Naive thymus-derived CD8-positive, alpha-beta T cell (primary cell): ENCODE data around the gene ARHGEF7. TPM values are rescaled to one million over a fixed set of nuclear protein-coding genes. Genes with fewer than 3 reads are reported as not detected.

Experiments
- ATAC-seq, 2 donors: fragments of 150-1000 bp; cut with Tn5 transposase in 1 of 2; sonication (Bioruptor Pico), chemical (Tn5 transposase) in 1 of 2; 1 replicate in 1 of 2; 2 replicates in 1 of 2; pipeline ENCODE4 v1.10.0; 2021; ENCODE audit warnings: mild to moderate bottlenecking in 2 of 2, moderate library complexity in 2 of 2
- POLR2A ChIA-PET: fragments of 350-600 bp; sonication (Branson Sonifier 250); formaldehyde crosslinking; loops from one replicate; lab custom pipeline; 2021; ENCODE audit warnings: antibody characterized with exemption; lab: Charles Lee
- DNase-seq, 10 donors: peaks; one replicate each; pipeline versions ENCODE4 v3.0.0 to v3.0.0-alpha.2; 2020 to 2022
- H3K27ac Mint-ChIP-seq, 10 donors: one replicate each; pipeline ENCODE4 v1.8.0; 2020 to 2022; ENCODE audit warnings: mild to moderate bottlenecking in 10 of 10, mixed read lengths in 10 of 10, moderate library complexity in 4 of 10, inconsistent platforms in 1 of 10
- H3K27me3 Mint-ChIP-seq, 5 donors: one replicate each; pipeline ENCODE4 v1.8.0; 2021 to 2022; ENCODE audit warnings: mixed read lengths in 5 of 5
- H3K36me3 Mint-ChIP-seq, 3 donors: one replicate each; pipeline ENCODE4 v1.8.0; 2020 to 2022; ENCODE audit warnings: mixed read lengths in 3 of 3, mild to moderate bottlenecking in 2 of 3, inconsistent platforms in 1 of 3
- H3K4me1 Mint-ChIP-seq, 4 donors: one replicate each; pipeline ENCODE4 v1.8.0; 2021 to 2022; ENCODE audit warnings: mixed read lengths in 4 of 4
- H3K4me3 Mint-ChIP-seq, 10 donors: one replicate each; pipeline ENCODE4 v1.8.0; 2020 to 2022; ENCODE audit warnings: mild to moderate bottlenecking in 10 of 10, mixed read lengths in 10 of 10, moderate library complexity in 6 of 10, inconsistent platforms in 1 of 10
- H3K9me3 Mint-ChIP-seq, 9 donors: one replicate each; pipeline ENCODE4 v1.8.0; 2020 to 2022; ENCODE audit warnings: mixed read lengths in 9 of 9, mild to moderate bottlenecking in 3 of 9, inconsistent platforms in 1 of 9, moderate library complexity in 1 of 9
- polyA plus RNA-seq, 3 donors: library from polyadenylated mRNA; unstranded; fragments of 300-500 nt; fragmentation: Illumina TruSeq; gene quantifications; one replicate each; pipeline ENCODE4 v1.2.3, GENCODE V29; 2021
- total RNA-seq, 8 experiments: library from RNA in 2 of 8; stranded (reverse) in 2 of 8; gene quantifications; one replicate each; pipeline ENCODE4 v1.2.3 and lab custom pipeline; 2021 to 2026

Gene ARHGEF7
- total and polyA plus RNA-seq, 5 experiments from 2014 or later = 6.2 to 93.0 (median 13.2) TPM

DNA sequence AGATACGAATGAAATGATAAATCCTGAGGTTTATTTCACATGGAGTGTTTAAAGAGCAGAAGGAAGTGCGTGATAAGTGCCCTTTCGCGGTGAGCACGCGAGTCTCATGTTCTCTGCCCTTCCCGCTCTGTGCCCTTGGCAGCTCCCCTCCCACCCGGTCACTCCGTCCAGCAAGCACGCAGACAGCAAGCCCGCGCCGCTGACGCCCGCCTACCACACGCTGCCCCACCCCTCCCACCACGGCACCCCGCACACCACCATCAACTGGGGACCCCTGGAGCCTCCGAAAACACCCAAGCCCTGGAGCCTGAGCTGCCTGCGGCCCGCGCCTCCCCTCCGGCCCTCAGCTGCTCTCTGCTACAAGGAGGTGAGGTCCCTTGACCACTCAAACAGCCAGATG, 167.9 kb downstream of the ARHGEF7 start:
- ATAC-seq (no peak), DNase-seq (no peak)
- no peak overlapping the region for H3K4me3 Mint-ChIP-seq
- no peak overlapping the region for H3K27ac Mint-ChIP-seq
- H3K4me1 Mint-ChIP-seq = peaks cover 0 to 2% (median 0%) of the 10 kb centered on the region in 4 donors
- peaks cover 11 to 100% (median 26%) of the 10 kb centered on the region in 3 donors for H3K36me3 Mint-ChIP-seq
- no peaks in the 10 kb centered on the region for H3K27me3 Mint-ChIP-seq
- POLR2A ChIA-PET = no interaction called here
- no peaks in the 10 kb centered on the region for H3K9me3 Mint-ChIP-seq

DNA sequence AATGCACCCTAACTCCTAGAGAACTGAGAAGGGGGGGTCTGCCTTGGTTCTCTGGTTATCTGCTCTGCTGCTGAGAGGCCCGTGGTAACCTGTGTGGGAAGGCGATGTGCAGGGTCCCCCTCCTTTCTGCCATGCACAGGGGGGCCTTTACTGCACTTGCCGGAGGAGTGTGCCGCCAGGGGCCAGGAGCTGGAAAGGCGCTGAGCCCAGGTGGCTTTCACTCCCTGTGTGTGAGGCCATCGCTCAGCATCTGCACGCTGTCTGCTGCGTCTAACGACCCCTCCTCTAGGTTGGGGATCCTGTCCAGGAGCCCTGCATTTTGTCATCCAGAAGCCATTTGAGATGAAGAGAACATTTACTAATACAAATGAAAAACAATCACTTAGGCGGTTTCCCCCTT, 168.3 kb downstream of the ARHGEF7 start:
- H3K27me3 Mint-ChIP-seq = no peaks in the 10 kb centered on the region
- H3K36me3 Mint-ChIP-seq = peaks cover 11 to 98% (median 26%) of the 10 kb centered on the region in 3 donors
- POLR2A ChIA-PET = no interaction called here
- H3K4me3 Mint-ChIP-seq = no peak overlapping the region
- H3K9me3 Mint-ChIP-seq = no peaks in the 10 kb centered on the region
- H3K27ac Mint-ChIP-seq = peak overlapping the region in 2 of 10 donors; percentile 4 to 6
- no peak for ATAC-seq
- peaks cover 0 to 2% (median 0%) of the 10 kb centered on the region in 4 donors for H3K4me1 Mint-ChIP-seq
- no peak for DNase-seq

DNA sequence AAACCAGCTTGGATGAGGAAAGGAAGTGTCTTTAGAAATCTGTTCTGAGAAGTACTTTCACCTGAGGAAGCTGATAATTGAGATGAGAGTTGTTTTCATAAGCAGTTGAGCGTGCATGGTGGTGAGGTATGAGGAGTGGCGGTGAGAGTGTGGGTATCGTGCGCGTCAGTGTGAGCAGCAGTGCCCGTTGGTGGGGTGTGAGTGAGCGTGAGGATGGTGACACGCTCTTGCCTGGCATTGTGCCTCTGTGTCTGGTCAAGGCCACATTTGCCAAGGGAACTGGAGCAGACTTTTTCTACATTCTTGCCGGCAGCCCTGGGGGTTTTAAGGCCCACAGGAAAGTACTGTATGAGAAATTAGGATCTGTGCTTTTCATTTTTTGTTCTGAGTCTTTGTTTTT, 168.9 kb downstream of the ARHGEF7 start:
- peak overlapping the region in 1 of 10 donors; percentile 6 for H3K27ac Mint-ChIP-seq
- no peaks in the 10 kb centered on the region for H3K9me3 Mint-ChIP-seq
- POLR2A ChIA-PET = no interaction called here
- H3K36me3 Mint-ChIP-seq = peaks cover 11 to 95% (median 26%) of the 10 kb centered on the region in 3 donors
- ATAC-seq (no peak), DNase-seq (no peak)
- no peak overlapping the region for H3K4me3 Mint-ChIP-seq
- H3K4me1 Mint-ChIP-seq = peaks cover 0 to 2% (median 0%) of the 10 kb centered on the region in 4 donors
- H3K27me3 Mint-ChIP-seq = no peaks in the 10 kb centered on the region

DNA sequence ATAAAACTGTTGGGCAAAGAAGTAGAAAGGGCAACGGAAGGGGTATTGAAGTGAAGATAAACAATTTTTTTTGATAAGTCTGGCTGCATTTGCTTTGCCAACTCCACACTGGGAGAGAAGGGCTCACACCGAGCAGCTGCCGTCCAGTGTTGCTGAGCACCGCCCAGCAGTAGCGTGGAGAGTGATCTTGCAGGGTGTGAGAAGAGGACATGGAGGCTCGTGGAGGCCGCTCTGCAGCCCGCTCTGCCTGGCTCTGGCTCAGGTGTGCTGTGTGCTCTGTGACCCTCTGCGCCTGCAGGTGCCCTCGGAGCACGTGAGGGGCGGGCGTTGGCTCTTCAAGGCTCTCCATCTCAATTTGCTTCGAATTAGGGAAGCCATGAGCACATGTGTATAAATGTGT, 169.5 kb downstream of the ARHGEF7 start:
- no peak for ATAC-seq
- Mint-ChIP-seq H3K4me3 (no peak overlapping the region), H3K27me3 (no peaks in the 10 kb centered on the region), H3K27ac (peak overlapping the region in 1 of 10 donors; percentile 1), H3K36me3 (peaks cover 11 to 95% (median 31%) of the 10 kb centered on the region in 3 donors), H3K9me3 (no peaks in the 10 kb centered on the region), H3K4me1 (peaks cover 0 to 2% (median 0%) of the 10 kb centered on the region in 4 donors)
- DNase-seq = no peak
- POLR2A ChIA-PET = no interaction called here

DNA sequence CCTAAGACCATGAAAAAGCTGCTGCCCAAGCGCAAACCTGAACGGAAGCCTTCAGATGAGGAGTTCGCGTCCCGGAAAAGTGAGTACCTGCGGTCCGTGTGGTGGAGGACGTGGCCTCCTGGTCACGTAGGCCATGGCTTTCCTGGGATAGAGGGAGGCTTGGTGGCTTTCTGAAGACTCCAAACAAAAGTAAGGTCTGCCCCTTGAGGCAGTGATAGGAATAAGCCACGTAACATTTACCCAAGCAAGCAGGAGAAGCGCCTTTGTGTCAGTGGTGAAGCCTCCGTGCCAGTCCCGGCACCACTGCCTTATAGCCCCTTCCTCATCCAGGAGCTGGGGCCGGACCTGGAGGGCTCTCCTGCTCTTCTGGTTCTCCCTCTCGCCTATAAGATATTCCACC, 171.1 kb downstream of the ARHGEF7 start:
- Mint-ChIP-seq H3K4me3 (no peak overlapping the region), H3K27ac (no peak overlapping the region), H3K9me3 (no peaks in the 10 kb centered on the region), H3K4me1 (peaks cover 0 to 2% (median 0%) of the 10 kb centered on the region in 4 donors), H3K27me3 (no peaks in the 10 kb centered on the region), H3K36me3 (peaks cover 11 to 93% (median 36%) of the 10 kb centered on the region in 3 donors)
- no peak for ATAC-seq
- DNase-seq = no peak
- POLR2A ChIA-PET = no interaction called here

DNA sequence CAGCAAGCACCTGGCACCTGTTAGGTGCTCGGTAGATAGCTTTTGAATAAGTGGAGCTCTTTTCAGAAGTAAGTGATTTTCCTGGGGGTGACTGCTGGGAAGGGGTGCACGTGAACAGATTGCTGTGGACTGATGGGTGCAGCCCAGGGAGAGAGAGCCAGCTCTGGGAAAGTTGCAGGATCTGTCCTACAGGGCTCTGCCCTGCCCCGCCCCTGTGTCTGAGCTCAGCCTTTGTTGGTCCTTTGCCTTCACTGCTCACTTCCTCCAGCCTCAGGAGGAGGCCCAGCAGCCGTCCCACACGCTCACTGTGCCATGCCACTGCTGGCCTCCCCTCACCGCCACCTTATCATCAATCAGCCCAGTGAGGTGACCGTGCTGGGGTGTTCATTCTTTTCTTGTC, 171.6 kb downstream of the ARHGEF7 start:
- Mint-ChIP-seq H3K9me3 (no peaks in the 10 kb centered on the region), H3K4me3 (no peak overlapping the region), H3K36me3 (peaks cover 11 to 92% (median 32%) of the 10 kb centered on the region in 3 donors), H3K27ac (peak overlapping the region in 3 of 10 donors; percentile 27 to 80 (median 27)), H3K27me3 (no peaks in the 10 kb centered on the region), H3K4me1 (peaks cover 0 to 2% (median 0%) of the 10 kb centered on the region in 4 donors)
- POLR2A ChIA-PET = no interaction called here
- DNase-seq (no peak), ATAC-seq (no peak)

DNA sequence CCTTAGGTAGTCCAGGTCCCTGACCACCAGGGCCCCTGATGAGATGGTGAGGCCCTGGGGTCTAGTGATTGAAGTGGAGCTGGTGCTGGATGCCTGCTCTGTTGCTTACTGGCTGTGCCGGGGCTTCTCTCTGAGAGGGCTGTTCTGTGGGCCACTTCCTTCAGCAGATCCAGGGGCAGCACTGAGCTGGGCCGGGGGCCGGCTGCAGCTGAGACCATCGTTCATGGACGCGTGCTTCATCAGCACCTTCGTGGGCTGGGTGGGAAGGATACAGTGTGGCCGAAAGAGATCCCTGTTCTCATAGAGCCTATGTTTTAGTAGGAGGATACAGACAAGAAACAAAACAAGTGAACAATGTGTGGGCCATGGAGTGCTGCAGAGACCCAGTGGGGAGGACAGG, 172.1 kb downstream of the ARHGEF7 start:
- ATAC-seq (no peak), DNase-seq (no peak)
- Mint-ChIP-seq H3K27me3 (no peaks in the 10 kb centered on the region), H3K4me3 (no peak overlapping the region), H3K9me3 (no peaks in the 10 kb centered on the region), H3K4me1 (peaks cover 0 to 2% (median 0%) of the 10 kb centered on the region in 4 donors), H3K36me3 (peaks cover 15 to 92% (median 34%) of the 10 kb centered on the region in 3 donors), H3K27ac (peak overlapping the region in 2 of 10 donors; percentile 74 to 80)
- POLR2A ChIA-PET = no interaction called here

DNA sequence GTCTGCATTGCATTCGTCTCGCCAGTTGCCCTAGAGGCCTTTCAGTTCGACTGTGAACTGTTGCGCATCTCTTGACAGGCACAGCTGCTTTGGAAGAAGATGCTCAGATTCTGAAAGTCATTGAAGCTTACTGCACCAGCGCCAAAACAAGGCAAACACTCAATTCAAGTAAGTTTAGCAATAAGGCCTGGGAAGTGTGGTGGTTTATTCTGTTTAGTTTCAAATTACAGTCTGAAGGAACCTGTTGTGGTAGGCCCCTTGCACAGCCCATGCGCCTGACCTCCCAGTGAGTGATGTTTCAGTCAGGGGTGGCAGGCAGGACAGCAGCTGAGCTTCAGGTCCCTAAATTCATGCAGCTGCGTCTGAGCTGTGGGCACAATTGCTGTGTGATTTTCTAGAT, 173.2 kb downstream of the ARHGEF7 start:
- Mint-ChIP-seq H3K36me3 (peaks cover 20 to 91% (median 36%) of the 10 kb centered on the region in 3 donors), H3K4me3 (no peak overlapping the region), H3K27ac (no peak overlapping the region), H3K4me1 (peaks cover 0 to 2% (median 0%) of the 10 kb centered on the region in 4 donors), H3K9me3 (no peaks in the 10 kb centered on the region), H3K27me3 (no peaks in the 10 kb centered on the region)
- DNase-seq = no peak
- no peak for ATAC-seq
- POLR2A ChIA-PET = interaction anchor here (0.6 kb wide), 1 partner anchor 8 kb away, joined by 3 read pairs; no protein-coding TSS in a partner anchor

DNA sequence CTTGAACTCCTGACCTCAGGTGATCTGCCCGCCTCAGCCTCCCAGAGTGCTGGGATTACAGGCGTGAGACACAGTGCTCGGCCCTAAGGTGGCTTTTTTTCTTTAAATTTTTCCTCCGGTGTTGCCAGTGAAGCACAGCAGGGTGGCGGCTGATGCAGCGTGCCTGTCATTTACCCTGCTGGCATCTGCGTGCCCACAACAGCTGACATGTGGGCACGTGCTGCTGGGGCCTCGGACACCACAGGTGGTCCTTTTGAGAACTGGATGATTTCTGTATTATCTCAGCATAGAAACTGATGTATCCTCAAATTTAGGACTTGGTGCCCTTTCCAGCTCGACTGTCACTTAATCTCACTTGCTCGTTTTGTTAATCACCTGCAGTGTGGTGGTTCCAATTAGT, 174.1 kb downstream of the ARHGEF7 start:
- H3K36me3 Mint-ChIP-seq = peaks cover 12 to 91% (median 36%) of the 10 kb centered on the region in 3 donors
- H3K27me3 Mint-ChIP-seq = no peaks in the 10 kb centered on the region
- no peak overlapping the region for H3K4me3 Mint-ChIP-seq
- POLR2A ChIA-PET = no interaction called here
- ATAC-seq (no peak), DNase-seq (no peak)
- H3K9me3 Mint-ChIP-seq = no peaks in the 10 kb centered on the region
- peaks cover 0 to 3% (median 0%) of the 10 kb centered on the region in 4 donors for H3K4me1 Mint-ChIP-seq
- H3K27ac Mint-ChIP-seq = peak overlapping the region in 1 of 10 donors; percentile 34

DNA sequence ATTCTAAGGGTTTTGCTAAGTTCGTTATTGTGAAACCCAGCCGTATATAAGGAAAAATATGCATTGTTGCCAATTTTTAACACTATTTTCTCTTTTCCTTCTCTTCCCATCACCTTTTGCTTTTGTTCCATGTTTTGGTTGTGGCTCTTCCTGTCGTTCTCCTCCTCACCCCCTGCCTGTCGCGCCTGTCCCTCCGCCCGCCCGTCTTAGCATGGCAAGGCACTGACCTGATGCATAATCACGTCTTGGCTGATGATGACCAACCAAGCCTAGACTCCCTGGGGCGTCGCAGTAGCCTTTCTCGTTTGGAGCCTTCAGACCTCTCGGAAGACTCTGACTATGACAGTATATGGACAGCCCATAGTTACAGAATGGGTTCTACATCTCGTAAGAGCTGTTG, 176.8 kb downstream of the ARHGEF7 start:
- H3K4me3 Mint-ChIP-seq = no peak overlapping the region
- H3K36me3 Mint-ChIP-seq = peaks cover 9 to 86% (median 30%) of the 10 kb centered on the region in 3 donors
- peak overlapping the region in 1 of 10 donors; percentile 44 for H3K27ac Mint-ChIP-seq
- DNase-seq (no peak), ATAC-seq (no peak)
- peaks cover 0 to 17% (median 4%) of the 10 kb centered on the region in 4 donors for H3K4me1 Mint-ChIP-seq
- H3K27me3 Mint-ChIP-seq = no peaks in the 10 kb centered on the region
- POLR2A ChIA-PET = no interaction called here
- H3K9me3 Mint-ChIP-seq = no peaks in the 10 kb centered on the region

DNA sequence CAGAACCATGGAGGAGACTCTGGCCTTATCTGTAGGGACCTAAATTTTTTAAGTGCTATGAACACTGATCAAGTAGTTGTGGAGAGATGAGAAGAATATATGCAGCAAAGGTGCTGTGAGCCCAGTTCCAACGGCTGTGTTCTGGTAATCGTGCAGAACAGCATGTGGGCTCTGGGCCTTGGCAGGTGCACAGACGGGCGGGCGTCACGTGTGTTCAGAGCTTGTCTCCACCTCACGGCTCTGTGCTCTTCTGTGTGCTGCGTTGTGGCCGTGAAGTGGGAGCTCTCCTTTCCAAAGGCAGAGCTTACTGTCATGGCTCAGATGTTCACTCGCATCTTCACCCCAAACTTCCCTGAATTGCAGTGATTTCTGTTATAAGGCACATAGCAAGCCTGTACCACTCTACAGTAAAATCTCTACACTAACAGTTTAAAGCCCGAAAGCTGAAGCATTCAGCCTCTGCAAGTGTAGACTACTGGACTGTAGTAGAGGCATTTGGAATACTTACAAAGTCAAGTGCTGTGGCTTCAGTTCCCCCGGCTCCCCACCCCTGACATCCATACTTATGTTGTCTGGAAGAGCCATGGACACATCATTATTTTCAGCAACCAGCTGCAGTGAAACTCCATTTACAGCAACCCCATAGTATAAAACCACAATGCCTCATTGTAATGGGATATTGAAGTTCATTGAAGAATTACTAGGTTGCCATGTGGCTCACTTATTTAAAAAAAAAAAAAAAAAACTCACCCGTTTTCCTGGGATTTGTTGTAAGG, 177.8 kb downstream of the ARHGEF7 start:
- DNase-seq = no peak
- H3K36me3 Mint-ChIP-seq = peaks cover 9 to 85% (median 26%) of the 10 kb centered on the region in 3 donors

DNA sequence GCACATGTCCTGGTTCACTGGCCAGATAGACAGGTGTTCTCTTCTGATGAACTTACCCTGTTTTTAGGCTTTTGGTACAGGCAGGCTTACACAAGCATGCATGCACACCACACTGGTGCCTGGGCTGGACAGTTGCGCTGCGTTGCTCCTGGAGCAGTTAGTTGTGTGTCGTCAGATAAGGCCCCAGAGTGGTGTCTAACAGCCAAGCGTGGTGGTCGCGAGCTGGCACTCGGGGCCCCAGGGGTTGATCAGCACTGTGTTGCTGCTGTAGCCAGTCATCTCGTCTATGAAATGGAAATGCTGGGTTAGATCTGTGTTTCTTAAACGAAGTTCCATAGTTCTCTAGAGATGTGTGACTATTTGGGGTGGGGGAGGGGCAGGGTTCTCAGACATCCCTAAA, 180.8 kb downstream of the ARHGEF7 start:
- Mint-ChIP-seq H3K36me3 (peaks cover 9 to 86% (median 20%) of the 10 kb centered on the region in 3 donors), H3K27ac (peak overlapping the region in 1 of 10 donors; percentile 33)

More for the DNA sequence above, 177.8 kb downstream of the ARHGEF7 start:
- Mint-ChIP-seq H3K27me3 (no peaks in the 10 kb centered on the region), H3K4me1 (peaks cover 0 to 18% (median 4%) of the 10 kb centered on the region in 4 donors), H3K27ac (no peak overlapping the region), H3K9me3 (no peaks in the 10 kb centered on the region), H3K4me3 (no peak overlapping the region)
- ATAC-seq = no peak
- POLR2A ChIA-PET = no interaction called here

DNA sequence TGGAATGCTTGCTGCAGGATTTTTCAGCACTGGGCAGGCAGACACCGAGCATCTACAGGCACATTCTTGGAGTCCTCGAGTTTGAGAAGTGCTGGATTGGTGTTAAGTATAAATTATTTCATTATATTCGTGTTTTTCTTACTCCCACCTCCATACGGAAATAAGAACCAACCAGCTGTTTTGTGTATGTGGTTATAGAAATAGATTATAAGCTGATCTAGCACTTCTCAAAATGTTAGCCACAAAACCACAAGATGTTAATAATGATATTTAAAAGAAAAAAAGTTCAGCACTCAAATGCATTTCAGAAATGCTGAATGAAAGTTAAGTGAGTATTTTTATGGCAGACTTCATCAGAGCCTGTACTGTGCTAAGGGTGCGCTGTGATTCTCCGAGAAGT, 181.3 kb downstream of the ARHGEF7 start:
- Mint-ChIP-seq H3K4me3 (no peak overlapping the region), H3K27ac (no peak overlapping the region), H3K4me1 (peaks cover 0 to 18% (median 4%) of the 10 kb centered on the region in 4 donors), H3K27me3 (no peaks in the 10 kb centered on the region), H3K9me3 (no peaks in the 10 kb centered on the region), H3K36me3 (peaks cover 9 to 86% (median 21%) of the 10 kb centered on the region in 3 donors)
- POLR2A ChIA-PET = no interaction called here
- no peak for ATAC-seq
- no peak for DNase-seq

More for the DNA sequence above, 180.8 kb downstream of the ARHGEF7 start:
- Mint-ChIP-seq H3K4me1 (peaks cover 0 to 18% (median 4%) of the 10 kb centered on the region in 4 donors), H3K27me3 (no peaks in the 10 kb centered on the region), H3K4me3 (no peak overlapping the region), H3K9me3 (no peaks in the 10 kb centered on the region)
- DNase-seq (no peak), ATAC-seq (no peak)
- POLR2A ChIA-PET = no interaction called here
